ENCODE measurements around the gene UNK. TPM values are rescaled to one million over a fixed set of nuclear protein-coding genes. Genes with fewer than 3 reads are reported as not detected.
A peak's percentile ranks its signal among the peaks of the same experiment; 100 is the strongest.

UNK gene
- total and polyA plus RNA-seq, 9 of the 15 experiments (the other 6 are each of a cell fraction or from before 2014, with no cell fraction given) = 12.8 to 38.6 (median 24.8) TPM

GRCh38 chr17:75785016-75785890 lies 647 bp downstream of the UNK start (continued):
- TF ChIP-seq PRMT5 (CRISPR knock-in tag; IDR thresholded peaks at IDR 0.05) = no peak; the same call in 1 of the 2 replicates
- no peak for TF ChIP-seq NR2C1 (IDR thresholded peaks at IDR 0.05)
- peak; percentile 76 for TF ChIP-seq NR2C1 (tag; IDR thresholded peaks at IDR 0.05)
- peak; percentile 96 for TF ChIP-seq EP300 (IDR thresholded peaks at IDR 0.05; ENCODE audit: low read length)
- TF ChIP-seq BCLAF1 (IDR thresholded peaks at IDR 0.05; ENCODE audit: borderline replicate concordance in 1 of 2, control insufficient read depth in 1 of 2, low read depth in 2 of 2, low read length in 1 of 2) = no peak
- peak; percentile 54; the same call in 1 of the 2 replicates for TF ChIP-seq ELF4 (CRISPR knock-in tag; IDR thresholded peaks at IDR 0.05)
- TF ChIP-seq PKNOX1 (IDR thresholded peaks at IDR 0.05) = 0 out of 2 replicates have a peak, but pooled peaks have one; percentile 20
- TF ChIP-seq ERF (CRISPR knock-in tag; IDR thresholded peaks at IDR 0.05) = peak; percentile 98
- TF ChIP-seq ZNF592 (IDR thresholded peaks at IDR 0.05) = peak; percentile 97
- TF ChIP-seq CREB1 (IDR thresholded peaks at IDR 0.05) = no peak
- TF ChIP-seq CREB1 (CRISPR knock-in tag; IDR thresholded peaks at IDR 0.05) = peak; percentile 95; the same call in 1 of the 2 replicates
- peak; percentile 21 to 73; a peak in 2 of 4 replicates for TF ChIP-seq ARNT (IDR thresholded peaks at IDR 0.05)
- peak; percentile 98 for TF ChIP-seq E2F3 (CRISPR knock-in tag; IDR thresholded peaks at IDR 0.05)
- no peak for TF ChIP-seq SLC30A9 (CRISPR knock-in tag; IDR thresholded peaks at IDR 0.05)
- peak; percentile 73; the same call in 1 of the 2 replicates for TF ChIP-seq CGGBP1 (CRISPR knock-in tag; IDR thresholded peaks at IDR 0.05)
- TF ChIP-seq CHD1 (IDR thresholded peaks at IDR 0.05; ENCODE audit: low read length) = peak; percentile 88
- no peak for TF ChIP-seq HNRNPUL1 (IDR thresholded peaks at IDR 0.05; ENCODE audit: low read length)
- peak; percentile 90 for TF ChIP-seq SMARCA4 (IDR thresholded peaks at IDR 0.05)
- peak in 1 of 2 experiments; percentile 80; a peak in 2 of 4 replicates for TF ChIP-seq KDM4B (IDR thresholded peaks at IDR 0.05; ENCODE audit: borderline replicate concordance in 2 of 2, low read depth in 1 of 2)
- TF ChIP-seq HEY1 (CRISPR knock-in tag; IDR thresholded peaks at IDR 0.05; ENCODE audit: borderline replicate concordance) = peak; percentile 14; the same call in 1 of the 2 replicates
